PFSK-1 (cell line): ENCODE measurements around the gene RYR1.

Source experiments
- FOXP2 ChIP-seq: optimal IDR thresholded peaks from 2 replicates; pipeline ENCODE3; 2011; ENCODE audit warnings: borderline replicate concordance, control low read depth, inconsistent platforms; ENCODE audit not compliant: insufficient read depth; ENCODE audit errors: extremely low read length, extremely low read depth
- POLR2AphosphoS5 ChIP-seq: IDR thresholded peaks from 2 replicates; pipeline ENCODE4 v1.6.1; 2012; ENCODE audit warnings: low read depth, mild to moderate bottlenecking, control low read depth, low read length, moderate library complexity
- SIN3A ChIP-seq: IDR thresholded peaks from 2 replicates; pipeline ENCODE4 v1.6.1; 2012; ENCODE audit warnings: mild to moderate bottlenecking, low read length, moderate library complexity, borderline replicate concordance; ENCODE audit not compliant: insufficient read depth
- TAF1 ChIP-seq: IDR thresholded peaks from 2 replicates; pipeline ENCODE4 v1.6.1; 2012; ENCODE audit warnings: low read length, control low read depth, borderline replicate concordance; ENCODE audit not compliant: insufficient read depth
- TF ChIP-seq, protein P1 (sequence below), 2 experiments: IDR thresholded peaks; 2 replicates each; pipeline versions ENCODE4 v1.6.1 to v1.8.0; 2011 to 2012; ENCODE audit warnings: low read depth in 2 of 2, low read length in 2 of 2, control low read depth in 1 of 2, inconsistent platforms in 1 of 2, mild to moderate bottlenecking in 1 of 2, moderate library complexity in 1 of 2; ENCODE audit not compliant: insufficient read depth in 1 of 2

RYR1 gene

DNA sequence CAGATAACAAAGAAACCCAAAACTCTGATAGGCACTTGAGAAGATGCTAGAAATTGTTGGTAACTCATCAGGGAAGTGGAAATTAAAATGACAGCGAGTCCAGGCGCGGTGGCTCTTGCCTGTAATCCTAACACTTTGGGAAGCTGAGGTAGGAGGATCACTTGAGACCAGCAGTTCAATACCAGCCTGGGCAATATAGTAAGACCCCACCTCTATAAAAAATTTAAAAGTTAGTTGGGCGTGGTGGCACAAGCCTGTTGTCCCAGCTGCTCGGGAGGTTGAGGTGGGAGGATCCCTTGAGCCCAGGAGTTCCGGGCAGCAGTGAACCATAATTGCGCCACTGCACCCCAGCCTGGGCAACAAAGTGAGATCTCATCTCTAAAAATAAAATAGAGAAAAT lies 2.6 kb upstream of the RYR1 start:
- TF ChIP-seq, protein P1, sequence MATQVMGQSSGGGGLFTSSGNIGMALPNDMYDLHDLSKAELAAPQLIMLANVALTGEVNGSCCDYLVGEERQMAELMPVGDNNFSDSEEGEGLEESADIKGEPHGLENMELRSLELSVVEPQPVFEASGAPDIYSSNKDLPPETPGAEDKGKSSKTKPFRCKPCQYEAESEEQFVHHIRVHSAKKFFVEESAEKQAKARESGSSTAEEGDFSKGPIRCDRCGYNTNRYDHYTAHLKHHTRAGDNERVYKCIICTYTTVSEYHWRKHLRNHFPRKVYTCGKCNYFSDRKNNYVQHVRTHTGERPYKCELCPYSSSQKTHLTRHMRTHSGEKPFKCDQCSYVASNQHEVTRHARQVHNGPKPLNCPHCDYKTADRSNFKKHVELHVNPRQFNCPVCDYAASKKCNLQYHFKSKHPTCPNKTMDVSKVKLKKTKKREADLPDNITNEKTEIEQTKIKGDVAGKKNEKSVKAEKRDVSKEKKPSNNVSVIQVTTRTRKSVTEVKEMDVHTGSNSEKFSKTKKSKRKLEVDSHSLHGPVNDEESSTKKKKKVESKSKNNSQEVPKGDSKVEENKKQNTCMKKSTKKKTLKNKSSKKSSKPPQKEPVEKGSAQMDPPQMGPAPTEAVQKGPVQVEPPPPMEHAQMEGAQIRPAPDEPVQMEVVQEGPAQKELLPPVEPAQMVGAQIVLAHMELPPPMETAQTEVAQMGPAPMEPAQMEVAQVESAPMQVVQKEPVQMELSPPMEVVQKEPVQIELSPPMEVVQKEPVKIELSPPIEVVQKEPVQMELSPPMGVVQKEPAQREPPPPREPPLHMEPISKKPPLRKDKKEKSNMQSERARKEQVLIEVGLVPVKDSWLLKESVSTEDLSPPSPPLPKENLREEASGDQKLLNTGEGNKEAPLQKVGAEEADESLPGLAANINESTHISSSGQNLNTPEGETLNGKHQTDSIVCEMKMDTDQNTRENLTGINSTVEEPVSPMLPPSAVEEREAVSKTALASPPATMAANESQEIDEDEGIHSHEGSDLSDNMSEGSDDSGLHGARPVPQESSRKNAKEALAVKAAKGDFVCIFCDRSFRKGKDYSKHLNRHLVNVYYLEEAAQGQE (IDR thresholded peaks at IDR 0.05; ENCODE audit: insufficient read depth in 1 of 2, low read depth in 2 of 2, low read length in 2 of 2) = no peak
- TF ChIP-seq SIN3A = no peak
- TF ChIP-seq FOXP2 = no peak

DNA sequence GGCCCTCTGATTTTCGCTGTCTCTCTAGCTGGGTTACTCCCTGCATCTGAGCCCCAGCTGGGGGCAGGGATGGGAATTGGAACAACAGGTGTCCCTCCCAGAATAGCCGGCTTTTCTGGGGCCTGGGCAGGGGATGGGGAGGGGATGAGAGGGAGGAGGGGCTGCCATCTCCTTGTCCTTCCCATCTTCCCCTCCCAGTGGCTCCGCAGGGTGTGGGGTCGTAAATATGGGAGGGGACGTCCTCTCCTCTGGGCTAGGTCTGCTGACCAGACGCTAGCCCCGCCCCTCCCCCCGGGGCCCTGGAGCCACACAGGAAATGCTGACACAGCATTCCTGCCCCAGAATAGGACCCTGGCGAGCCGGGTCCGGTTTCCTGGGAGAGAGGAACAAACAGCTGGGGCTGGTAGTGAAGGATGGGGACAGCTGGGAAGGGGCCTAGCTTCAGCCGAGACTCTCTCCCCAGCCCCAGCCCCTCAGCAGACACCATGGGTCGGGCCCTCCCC lies 1.1 kb downstream of the RYR1 start:
- TF ChIP-seq, protein P1 (IDR thresholded peaks at IDR 0.05; ENCODE audit: insufficient read depth in 1 of 2, low read depth in 2 of 2, low read length in 2 of 2) = no peak
- TF ChIP-seq TAF1 = no peak
- TF ChIP-seq SIN3A = no peak
- no peak for TF ChIP-seq POLR2AphosphoS5
- no peak for TF ChIP-seq FOXP2

DNA sequence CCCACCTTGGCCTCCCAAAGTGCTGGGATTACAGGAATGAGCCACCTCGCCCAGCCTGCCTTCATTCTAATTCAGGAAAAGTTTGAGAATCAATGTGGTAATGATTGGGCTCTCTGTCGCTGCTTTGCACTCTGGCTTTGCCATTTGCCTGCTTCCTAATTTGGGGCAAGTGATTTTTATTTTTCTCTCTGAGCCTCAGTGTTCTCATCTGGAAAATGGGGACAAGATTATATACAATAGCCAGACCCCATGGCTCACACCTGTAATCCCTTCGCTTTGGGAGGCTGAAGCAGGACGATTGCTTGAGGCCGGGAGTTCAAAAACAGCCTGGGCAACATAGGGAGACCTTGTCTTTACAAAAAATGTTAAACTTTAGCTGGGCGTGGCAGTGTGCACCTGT lies 3.8 kb downstream of the RYR1 start:
- TF ChIP-seq SIN3A = no peak

DNA sequence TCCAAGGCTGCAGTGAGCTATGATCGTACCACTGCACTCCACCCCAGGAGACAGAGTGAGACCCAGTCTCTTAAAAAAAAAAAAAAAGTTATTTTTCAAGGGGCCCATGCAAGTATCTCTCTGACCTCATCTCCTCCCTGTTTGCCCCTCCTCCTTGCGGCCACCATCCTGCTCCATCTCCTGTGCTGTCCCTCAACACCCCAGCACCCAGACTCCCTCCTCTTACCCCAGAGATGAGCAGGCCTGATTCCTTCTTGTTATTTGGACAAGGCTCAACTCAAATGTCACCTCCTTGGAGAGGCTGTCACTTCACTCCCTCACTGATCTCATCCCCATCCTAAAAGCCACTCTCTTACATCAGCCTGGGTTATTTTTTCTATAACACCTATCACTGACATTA lies 4.4 kb downstream of the RYR1 start:
- no peak for TF ChIP-seq FOXP2

DNA sequence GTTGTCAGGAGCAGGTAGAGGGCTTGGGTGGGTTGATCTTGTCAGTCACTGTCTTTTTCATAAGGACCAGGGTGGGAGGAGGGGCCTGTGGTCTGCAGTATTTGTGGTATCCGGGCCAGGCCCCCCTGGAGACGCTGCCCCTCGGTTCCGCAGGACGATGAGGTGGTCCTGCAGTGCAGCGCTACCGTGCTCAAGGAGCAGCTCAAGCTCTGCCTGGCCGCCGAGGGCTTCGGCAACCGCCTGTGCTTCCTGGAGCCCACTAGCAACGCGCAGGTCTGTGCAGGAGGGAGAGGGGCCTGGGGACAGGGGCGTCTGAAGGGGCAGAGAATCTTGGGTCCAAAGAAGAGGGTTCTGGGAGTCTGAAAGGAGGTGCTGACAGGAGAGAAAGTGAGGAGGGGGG lies 7.1 kb downstream of the RYR1 start:
- TF ChIP-seq FOXP2 (no peak), POLR2AphosphoS5 (no peak), TAF1 (no peak), SIN3A (no peak)
- TF ChIP-seq, protein P1 (IDR thresholded peaks at IDR 0.05; ENCODE audit: insufficient read depth in 1 of 2, low read depth in 2 of 2, low read length in 2 of 2) = no peak

DNA sequence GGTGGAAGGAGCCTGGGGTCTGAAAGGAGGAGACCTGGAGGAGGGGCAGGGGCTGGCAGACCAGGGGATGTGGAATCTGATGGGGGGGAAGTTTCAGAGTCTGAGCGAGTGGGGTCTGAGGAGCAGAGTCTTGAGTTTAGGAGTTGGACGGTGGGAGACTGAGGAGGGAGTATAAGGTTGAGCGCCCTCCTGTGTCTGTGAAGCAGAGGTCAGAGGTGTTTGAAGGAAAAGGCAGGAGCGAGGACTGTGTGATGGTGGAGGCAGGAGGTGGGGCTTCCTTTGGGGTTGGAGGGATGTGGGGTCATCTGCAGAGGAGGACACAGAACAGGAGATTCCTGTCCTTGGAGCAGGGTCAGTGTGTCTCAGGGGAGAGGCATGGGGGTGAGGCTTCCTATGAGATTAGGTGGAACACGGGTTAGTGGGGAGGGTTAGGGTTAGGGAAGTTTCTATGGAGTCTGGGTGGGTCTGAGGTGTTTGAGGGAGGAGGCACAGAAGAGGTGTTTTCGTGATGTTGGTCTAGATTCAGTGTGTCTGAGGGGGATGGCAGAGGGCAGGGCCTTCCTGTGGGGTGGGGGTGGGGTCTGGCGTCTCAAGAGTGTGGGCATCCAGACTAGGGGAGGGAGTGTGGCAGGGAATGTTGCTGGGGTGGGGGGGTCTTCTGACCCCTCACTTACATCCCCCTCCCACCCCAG lies 8.3 kb downstream of the RYR1 start:
- TF ChIP-seq TAF1 = no peak
- TF ChIP-seq, protein P1 (IDR thresholded peaks at IDR 0.05; ENCODE audit: insufficient read depth in 1 of 2, low read depth in 2 of 2, low read length in 2 of 2) = no peak
- no peak for TF ChIP-seq POLR2AphosphoS5
- no peak for TF ChIP-seq SIN3A
- no peak for TF ChIP-seq FOXP2
